ENCODE measurements around the gene RSU1. TPM values are rescaled to one million over a fixed set of nuclear protein-coding genes. Genes with fewer than 3 reads are reported as not detected.

Gene RSU1
- total RNA-seq, 1 donor from 2014 or later, result 59.4 TPM

- no peak overlapping the region for H3K27ac Mint-ChIP-seq (ENCODE audit: unreplicated experiment)
- no peaks in the 10 kb centered on the region for H3K4me1 Mint-ChIP-seq (ENCODE audit: low read depth, unreplicated experiment)
Observed at GRCh38 chr10:16857419-16857818, 40.2 kb upstream of the RSU1 start.

GRCh38 chr10:16856567-16856966, 39.3 kb upstream of the RSU1 start:
- TF ChIP-seq CTCF (IDR thresholded peaks at IDR 0.05; ENCODE audit: partially characterized antibody, unreplicated experiment), result no peak
- H3K27me3 Mint-ChIP-seq (ENCODE audit: unreplicated experiment), result no peaks in the 10 kb centered on the region
- H3K36me3 Mint-ChIP-seq (ENCODE audit: unreplicated experiment), result no peaks in the 10 kb centered on the region
- no peak overlapping the region for H3K27ac Mint-ChIP-seq (ENCODE audit: unreplicated experiment)
- no peak for DNase-seq
- no peaks in the 10 kb centered on the region for H3K4me1 Mint-ChIP-seq (ENCODE audit: low read depth, unreplicated experiment)
- peaks cover 1% of the 10 kb centered on the region for H3K9me3 Mint-ChIP-seq (ENCODE audit: unreplicated experiment)
- no peak overlapping the region for H3K4me3 Mint-ChIP-seq (ENCODE audit: unreplicated experiment)

More at GRCh38 chr10:16857419-16857818, 40.2 kb upstream of the RSU1 start:
- DNase-seq, result no peak
- H3K36me3 Mint-ChIP-seq (ENCODE audit: unreplicated experiment), result no peaks in the 10 kb centered on the region
- peaks cover 1% of the 10 kb centered on the region for H3K9me3 Mint-ChIP-seq (ENCODE audit: unreplicated experiment)
- no peaks in the 10 kb centered on the region for H3K27me3 Mint-ChIP-seq (ENCODE audit: unreplicated experiment)
- no peak for TF ChIP-seq CTCF (IDR thresholded peaks at IDR 0.05; ENCODE audit: partially characterized antibody, unreplicated experiment)
- H3K4me3 Mint-ChIP-seq (ENCODE audit: unreplicated experiment), result no peak overlapping the region

- TF ChIP-seq CTCF (IDR thresholded peaks at IDR 0.05; ENCODE audit: partially characterized antibody, unreplicated experiment), result no peak
- no peak for DNase-seq
- Mint-ChIP-seq H3K27ac (ENCODE audit: unreplicated experiment) (no peak overlapping the region), H3K4me1 (ENCODE audit: low read depth, unreplicated experiment) (no peaks in the 10 kb centered on the region), H3K9me3 (ENCODE audit: unreplicated experiment) (peaks cover 1% of the 10 kb centered on the region), H3K4me3 (ENCODE audit: unreplicated experiment) (no peak overlapping the region), H3K27me3 (ENCODE audit: unreplicated experiment) (no peaks in the 10 kb centered on the region), H3K36me3 (ENCODE audit: unreplicated experiment) (no peaks in the 10 kb centered on the region)
Observed at GRCh38 chr10:16856092-16856491, 38.9 kb upstream of the RSU1 start.

GRCh38 chr10:16854623-16855022, 37.4 kb upstream of the RSU1 start:
- Mint-ChIP-seq H3K9me3 (ENCODE audit: unreplicated experiment) (peaks cover 1% of the 10 kb centered on the region), H3K36me3 (ENCODE audit: unreplicated experiment) (no peaks in the 10 kb centered on the region), H3K27ac (ENCODE audit: unreplicated experiment) (no peak overlapping the region), H3K4me3 (ENCODE audit: unreplicated experiment) (no peak overlapping the region), H3K4me1 (ENCODE audit: low read depth, unreplicated experiment) (no peaks in the 10 kb centered on the region), H3K27me3 (ENCODE audit: unreplicated experiment) (no peaks in the 10 kb centered on the region)
- DNase-seq, result no peak
- no peak for TF ChIP-seq CTCF (IDR thresholded peaks at IDR 0.05; ENCODE audit: partially characterized antibody, unreplicated experiment)

GRCh38 chr10:16853809-16854208, 36.6 kb upstream of the RSU1 start:
- Mint-ChIP-seq H3K27me3 (ENCODE audit: unreplicated experiment) (no peaks in the 10 kb centered on the region), H3K4me3 (ENCODE audit: unreplicated experiment) (no peak overlapping the region), H3K9me3 (ENCODE audit: unreplicated experiment) (peaks cover 1% of the 10 kb centered on the region), H3K36me3 (ENCODE audit: unreplicated experiment) (no peaks in the 10 kb centered on the region), H3K27ac (ENCODE audit: unreplicated experiment) (no peak overlapping the region), H3K4me1 (ENCODE audit: low read depth, unreplicated experiment) (no peaks in the 10 kb centered on the region)
- no peak for TF ChIP-seq CTCF (IDR thresholded peaks at IDR 0.05; ENCODE audit: partially characterized antibody, unreplicated experiment)
- DNase-seq, result no peak

Measured in glutamatergic neuron (in vitro differentiated cells).